ENCODE measurements around the gene TRAF2.

The TRAF2 gene

DNA sequence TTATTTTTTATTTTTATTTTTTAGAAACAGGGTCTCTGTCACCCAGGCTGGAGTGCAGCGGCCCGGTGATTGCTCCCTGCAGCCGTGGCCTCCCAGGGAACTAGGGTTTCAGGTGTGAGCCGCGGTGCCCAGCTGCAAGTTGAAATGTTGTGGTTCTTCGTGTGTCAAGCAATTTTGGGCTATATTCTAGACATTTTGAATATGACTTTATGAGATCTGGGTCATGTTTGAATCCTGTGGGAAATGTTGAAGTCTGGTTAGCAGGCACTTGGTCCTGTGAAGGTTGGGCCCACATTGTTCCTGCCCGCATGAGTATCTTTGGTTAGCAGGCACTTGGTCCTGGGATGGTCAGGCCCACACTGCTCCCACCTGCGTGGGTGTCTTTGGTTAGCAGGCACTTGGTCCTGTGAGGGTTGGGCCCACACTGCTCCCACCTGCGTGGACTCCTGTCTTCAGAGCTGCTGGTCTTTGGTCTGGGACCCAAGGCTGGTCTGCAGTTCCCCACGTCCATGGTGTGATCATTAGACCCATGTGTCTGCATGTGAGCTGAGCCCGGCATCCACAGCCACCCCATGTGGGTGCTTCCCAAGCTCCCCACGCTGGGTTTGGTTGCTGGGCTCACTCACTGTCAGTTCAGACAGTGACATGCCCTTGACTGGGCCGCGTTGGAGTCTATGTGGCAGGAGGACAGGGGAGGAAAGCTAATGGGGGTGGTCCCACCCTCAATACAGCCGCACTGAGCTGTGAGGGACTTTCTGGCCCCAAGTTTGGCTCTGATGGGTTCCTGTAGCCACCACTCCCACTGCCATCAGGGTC lies 51.1 kb downstream of the TRAF2 start:
- DNase-seq (ENCODE audit: low read depth in 2 of 2): no peak

GRCh38 chr9:136939431-136939995 lies 53.2 kb downstream of the TRAF2 start:
- no peak for DNase-seq (ENCODE audit: low read depth in 2 of 2)

DNA sequence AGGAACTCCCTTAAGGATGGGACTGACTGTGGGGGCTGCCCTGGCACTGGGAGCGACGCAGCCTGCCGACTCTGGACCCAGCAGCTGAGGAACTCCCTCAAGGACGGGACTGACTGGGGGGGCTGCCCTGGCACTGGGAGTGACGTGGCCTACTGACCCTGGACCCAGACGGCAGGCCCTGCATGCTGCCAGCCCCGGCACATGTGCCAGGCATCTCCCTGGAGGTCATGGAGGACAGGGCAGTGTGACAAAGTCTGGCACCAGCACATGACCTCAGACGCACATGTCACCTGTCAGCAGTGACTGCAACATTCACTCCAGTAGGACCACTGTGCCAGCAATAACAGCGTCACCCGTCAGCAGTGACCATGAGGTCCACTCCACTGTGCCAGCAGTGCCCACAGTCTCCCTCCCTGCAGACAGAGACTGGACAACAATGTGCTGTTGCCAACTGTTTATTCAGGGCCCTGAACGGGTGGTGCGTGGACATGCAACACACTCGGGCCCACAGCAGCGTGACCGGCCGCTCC lies 53.7 kb downstream of the TRAF2 start:
- DNase-seq (ENCODE audit: low read depth in 2 of 2): no peak

GRCh38 chr9:136940526-136941230 lies 54.4 kb downstream of the TRAF2 start:
- no peak for DNase-seq (ENCODE audit: low read depth in 2 of 2)

DNA sequence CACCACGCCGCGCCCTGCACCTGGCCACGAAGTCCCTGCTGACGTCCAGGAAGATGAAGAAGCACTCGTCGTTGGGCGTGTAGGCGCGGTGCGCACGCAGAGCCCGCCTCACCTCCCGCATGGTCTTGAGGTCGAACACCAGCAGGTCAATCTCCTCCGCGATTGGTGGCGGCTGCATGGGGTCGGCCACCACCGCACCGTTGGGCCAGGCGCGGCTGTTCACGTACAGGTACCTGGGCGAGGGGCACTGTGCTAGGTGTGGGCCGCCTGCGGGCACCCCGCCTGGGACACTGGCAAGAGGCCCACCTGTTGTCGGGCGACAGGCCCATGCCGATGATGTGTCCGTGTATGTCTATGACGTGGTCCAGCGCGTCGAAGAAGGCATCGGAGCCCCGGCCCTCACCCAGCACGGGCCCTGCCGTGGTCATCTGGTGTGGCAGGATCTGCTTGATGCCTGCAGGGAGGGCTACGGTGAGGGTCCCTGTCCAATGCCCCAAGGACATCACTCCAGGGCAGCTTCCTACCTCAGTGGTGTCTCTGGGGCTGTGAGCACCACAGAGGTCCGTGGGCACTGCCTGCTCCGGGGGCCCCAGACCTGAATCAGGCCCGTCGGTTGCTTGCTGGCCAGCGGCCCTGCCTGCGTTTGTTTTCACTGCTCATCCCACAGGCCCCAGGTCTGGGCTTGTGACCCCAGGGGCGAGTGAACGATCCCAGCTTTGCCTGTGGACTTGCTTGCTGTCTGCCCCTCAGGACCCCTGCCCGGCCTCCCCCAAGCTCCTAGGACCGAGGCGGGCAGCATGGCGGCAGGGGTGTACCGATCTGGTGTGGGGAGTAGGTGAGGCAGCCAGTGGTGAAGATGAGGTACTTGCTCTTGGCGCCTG lies 55.2 kb downstream of the TRAF2 start:
- DNase-seq (ENCODE audit: low read depth in 2 of 2): no peak

GRCh38 chr9:136942112-136942880 lies 56.0 kb downstream of the TRAF2 start:
- DNase-seq (ENCODE audit: low read depth in 2 of 2): no peak

DNA sequence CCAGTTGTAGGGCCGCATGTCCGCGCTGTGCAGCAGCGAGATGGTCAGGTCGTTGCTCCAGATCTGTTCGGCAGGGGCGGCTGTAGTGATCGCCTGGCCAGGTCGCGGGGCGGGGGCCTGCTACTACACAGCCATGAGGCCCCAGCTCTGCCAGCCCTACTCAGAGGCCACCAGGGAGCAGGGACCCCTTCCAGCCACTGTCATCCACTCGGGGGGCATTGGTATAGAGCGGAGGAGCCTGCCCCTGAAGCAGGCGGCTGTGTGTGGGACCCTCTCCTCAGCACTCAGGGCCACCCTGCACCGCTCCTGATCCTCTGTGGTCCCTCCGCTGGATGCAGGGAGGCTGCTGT lies 56.5 kb downstream of the TRAF2 start:
- DNase-seq (ENCODE audit: low read depth in 2 of 2): no peak

DNA sequence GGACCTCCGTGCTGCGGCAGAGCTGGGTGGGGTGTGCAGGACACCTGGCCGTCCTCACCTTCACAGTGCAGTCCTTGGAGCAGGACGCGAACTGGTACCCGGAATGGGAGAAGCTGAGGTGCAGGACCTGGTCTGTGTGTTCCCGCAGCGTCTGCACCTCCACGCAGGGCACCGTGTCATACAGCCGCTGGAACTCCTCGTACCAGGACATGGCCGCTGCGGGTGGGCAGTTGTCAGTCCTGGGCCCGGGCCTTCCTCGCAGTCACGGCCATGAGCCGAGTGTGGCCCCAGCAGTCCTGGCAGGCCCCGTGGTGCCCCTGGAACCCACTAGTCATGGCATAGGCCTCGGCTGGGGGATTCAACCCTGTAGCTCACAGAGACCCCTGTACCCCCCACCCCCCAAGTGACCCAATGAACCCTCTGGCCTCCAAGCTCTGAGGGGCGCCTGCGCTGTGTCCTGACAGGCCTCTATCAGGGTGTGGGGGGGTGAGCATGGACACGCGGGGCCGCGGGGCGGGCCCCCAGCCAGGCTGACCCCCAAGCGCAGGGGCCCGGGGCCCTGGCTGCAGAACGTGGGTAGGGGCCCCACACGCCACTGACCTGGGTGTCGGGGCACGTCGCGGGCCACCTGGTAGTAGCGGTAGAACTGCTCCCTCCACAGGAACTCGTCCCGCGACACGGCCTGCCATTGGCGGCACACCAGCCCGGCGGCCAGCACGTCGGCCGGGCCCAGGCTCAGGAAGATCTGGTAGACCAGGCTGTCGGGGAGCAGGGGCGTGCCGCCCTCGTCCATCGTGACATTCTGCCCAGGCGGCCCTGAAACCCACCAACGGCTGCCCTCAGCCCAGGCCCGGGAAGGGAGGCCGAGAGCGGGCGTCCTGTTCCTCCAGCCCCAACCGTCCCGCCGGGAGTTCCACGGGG lies 57.2 kb downstream of the TRAF2 start:
- no peak for DNase-seq (ENCODE audit: low read depth in 2 of 2)

DNA sequence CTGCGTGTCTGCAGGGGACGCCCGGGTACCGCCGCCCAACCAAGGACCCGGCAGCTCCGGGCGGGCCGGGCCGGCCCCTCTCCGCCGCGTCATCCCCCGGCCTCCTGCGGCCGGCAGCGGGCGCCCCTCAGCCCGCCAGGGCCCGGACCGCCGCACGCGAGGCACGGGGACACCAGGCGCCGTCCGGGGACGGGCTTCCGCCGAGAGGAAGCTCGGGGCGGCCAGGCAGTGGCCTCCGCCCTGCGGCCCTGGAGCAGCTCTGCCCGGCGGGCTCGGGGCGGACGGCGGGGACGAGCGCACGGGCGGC lies 57.8 kb downstream of the TRAF2 start:
- DNase-seq (ENCODE audit: low read depth in 2 of 2): no peak

DNA sequence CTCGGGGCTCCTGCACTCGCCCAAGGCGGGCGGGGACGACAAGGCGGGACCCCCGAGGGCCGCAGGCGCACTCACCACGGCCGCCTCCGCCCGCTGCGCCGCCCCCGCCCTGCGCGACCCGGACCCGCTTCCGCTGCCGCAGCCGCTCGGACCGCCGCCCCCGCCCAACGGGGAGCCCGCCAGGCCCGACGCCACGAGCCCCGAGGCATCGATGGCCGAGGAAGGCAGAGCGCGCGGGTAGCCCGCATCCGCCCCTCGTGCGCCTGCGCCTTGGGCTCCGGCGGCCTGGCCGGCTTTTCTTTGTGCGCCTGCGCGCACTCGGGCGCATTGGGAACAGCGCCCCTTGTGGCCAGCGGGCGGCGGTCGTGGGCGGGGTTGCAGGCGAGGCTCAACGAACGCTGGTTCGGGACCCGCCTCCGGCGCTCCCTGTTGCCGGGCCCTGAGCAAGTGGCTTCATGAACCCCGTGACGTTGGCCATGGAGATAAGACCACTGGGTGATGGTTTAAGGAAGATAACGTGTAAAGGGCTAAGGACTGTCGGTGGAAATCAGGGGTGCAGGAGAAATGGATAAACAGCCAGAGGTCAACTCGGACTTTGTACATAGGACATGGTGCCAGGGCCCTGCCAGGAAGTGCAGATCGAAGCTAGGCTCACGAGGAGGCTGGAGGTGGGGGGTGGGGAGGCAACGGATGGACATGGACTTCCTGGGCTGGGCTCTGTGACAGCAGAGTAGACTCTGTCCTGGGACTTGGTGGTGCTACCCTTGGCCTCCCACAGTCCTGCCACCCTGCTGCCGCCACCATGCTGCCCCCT lies 58.4 kb downstream of the TRAF2 start, which contains the start of the genes C8G and FBXW5:
C8G (plus strand) TSS at position 725 of the 814 bp plus-strand sequence; CDS start at position 803, 78 bp downstream.
FBXW5 (minus strand) TSS at position 220 of the 814 bp plus-strand sequence. CDS start 655 bp downstream, outside the sequence.
- DNase-seq (ENCODE audit: low read depth in 2 of 2): peak; percentile 89

GRCh38 chr9:136945333-136946227 lies 59.3 kb downstream of the TRAF2 start:
- DNase-seq (ENCODE audit: low read depth in 2 of 2): no peak

- no peak for DNase-seq (ENCODE audit: low read depth in 2 of 2)
Measured at GRCh38 chr9:136946228-136947027, 60.1 kb downstream of the TRAF2 start.

DNA sequence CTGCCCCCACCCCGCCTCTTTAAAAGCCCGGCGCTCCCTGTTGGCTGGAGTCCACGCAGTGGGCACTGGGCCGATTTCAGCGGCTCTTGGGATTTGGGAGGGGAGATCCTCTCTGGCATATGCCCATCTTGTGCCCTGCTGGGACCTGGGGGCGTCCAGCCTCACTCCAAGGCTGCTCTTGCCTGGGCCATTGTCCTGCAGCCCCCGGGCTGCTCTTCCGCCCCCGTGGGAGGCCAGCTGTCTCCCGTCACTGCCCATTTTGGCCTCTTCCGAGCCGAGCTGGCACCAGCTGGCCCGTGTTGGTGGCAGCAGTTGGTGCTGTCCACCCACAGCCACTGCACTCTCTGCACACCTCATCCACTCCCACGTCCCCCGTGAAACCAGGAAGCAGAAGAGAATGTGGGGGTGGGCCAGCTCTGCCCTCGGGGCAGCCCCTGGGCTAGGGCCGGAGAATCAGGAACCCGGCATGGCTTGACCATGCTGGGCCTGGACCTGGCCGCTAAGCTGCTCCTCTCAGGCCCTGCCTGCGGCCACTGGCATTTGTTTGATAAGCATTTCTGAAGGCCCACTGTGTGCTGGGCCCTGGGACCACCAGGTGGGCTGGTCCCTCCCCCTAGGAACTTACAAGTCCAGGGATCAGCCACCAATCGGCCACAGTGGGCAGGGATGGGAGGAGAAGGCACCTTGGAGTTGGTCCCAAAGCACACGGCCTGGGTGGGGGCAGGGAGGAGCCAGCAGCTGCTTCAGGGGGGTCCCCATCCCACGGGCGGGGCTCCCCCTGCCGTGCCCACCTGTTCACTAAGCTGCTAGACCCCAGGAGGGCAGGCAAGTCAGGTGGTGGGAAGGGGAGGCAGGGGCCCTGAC lies 60.9 kb downstream of the TRAF2 start:
- DNase-seq (ENCODE audit: low read depth in 2 of 2): no peak

GRCh38 chr9:136947955-136948510 lies 61.7 kb downstream of the TRAF2 start:
- no peak for DNase-seq (ENCODE audit: low read depth in 2 of 2)

DNA sequence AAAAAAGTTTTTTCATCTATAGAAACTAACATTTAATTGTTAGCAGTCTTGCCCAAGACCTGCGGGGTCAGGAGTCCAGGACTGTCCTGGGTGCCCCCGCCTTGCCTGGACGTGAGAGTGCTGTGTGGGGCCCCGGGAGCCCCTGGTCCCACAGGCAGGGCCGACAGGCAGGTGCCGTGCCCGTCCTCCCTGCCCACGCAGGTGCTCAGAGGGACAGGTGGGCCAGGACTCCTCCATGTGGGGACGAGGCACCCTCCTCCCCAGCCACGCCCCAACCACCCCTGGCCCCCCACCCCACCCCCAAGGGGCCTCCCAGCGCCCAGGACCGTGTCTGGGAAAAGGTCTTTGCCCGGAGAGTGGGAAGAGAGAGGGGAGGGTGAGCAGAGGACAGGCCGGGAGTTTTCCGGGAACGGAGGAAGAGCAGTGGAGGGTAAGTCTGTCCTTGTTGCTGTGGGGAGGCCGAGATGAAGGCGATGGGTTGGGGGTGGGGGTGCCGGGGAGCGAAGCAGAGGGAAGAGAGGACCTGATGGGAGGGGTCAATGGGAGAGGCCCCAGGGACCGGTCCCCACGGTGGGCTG lies 63.0 kb downstream of the TRAF2 start:
- no peak for DNase-seq (ENCODE audit: low read depth in 2 of 2)
